ENCODE measurements around the gene IPO11.

GRCh38 chr5:62661126-62661525, 248.6 kb downstream of the IPO11 start:
- no peak for TF ChIP-seq CTCF (IDR thresholded peaks at IDR 0.05 in 4 of 5, conservative IDR thresholded peaks at IDR 0.05 in 1 of 5)
- TF ChIP-seq POLR2A (IDR thresholded peaks at IDR 0.05) = no peak
